ENCODE data around the gene DEPDC5. TPM values are rescaled to one million over a fixed set of nuclear protein-coding genes. Genes with fewer than 3 reads are reported as not detected.
A peak's percentile ranks its signal among the peaks of the same experiment; 100 is the strongest.

Gene DEPDC5
- total RNA-seq, 4 donors from 2014 or later: 17.5 to 30.4 (median 22.8) TPM

DNA sequence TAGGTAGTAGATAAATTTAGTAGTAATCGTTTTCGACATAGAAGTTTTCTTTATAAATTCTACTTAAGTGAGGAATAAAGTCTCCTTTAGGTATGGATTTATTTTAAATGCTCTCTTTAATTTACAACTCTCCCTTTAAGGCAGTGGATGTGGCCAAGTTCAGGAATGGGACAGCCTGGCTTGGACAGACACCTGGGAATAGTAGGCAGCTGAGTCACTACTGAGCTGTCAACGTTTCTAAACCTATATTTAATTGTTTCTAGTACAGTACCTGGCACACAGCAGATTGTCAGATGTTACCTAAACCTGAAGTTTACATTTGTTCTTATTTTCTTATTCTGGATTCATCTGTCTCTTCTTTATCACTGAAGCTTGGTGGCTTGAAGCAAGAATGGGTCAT is 85.1 kb downstream of the DEPDC5 start:
- Histone ChIP-seq H3K4me3 (replicated peaks in 1 of 3) (no peak overlapping the region), H3K9me3 (no peaks in the 10 kb centered on the region), H3K4me1 (peaks cover 15% of the 10 kb centered on the region in 2 donors), H3K27ac (no peak overlapping the region), H3K36me3 (peaks cover 5 to 14% of the 10 kb centered on the region in 2 donors), H3K27me3 (no peaks in the 10 kb centered on the region)
- no peak for TF ChIP-seq POLR2A (IDR thresholded peaks at IDR 0.05)
- TF ChIP-seq, protein P1, sequence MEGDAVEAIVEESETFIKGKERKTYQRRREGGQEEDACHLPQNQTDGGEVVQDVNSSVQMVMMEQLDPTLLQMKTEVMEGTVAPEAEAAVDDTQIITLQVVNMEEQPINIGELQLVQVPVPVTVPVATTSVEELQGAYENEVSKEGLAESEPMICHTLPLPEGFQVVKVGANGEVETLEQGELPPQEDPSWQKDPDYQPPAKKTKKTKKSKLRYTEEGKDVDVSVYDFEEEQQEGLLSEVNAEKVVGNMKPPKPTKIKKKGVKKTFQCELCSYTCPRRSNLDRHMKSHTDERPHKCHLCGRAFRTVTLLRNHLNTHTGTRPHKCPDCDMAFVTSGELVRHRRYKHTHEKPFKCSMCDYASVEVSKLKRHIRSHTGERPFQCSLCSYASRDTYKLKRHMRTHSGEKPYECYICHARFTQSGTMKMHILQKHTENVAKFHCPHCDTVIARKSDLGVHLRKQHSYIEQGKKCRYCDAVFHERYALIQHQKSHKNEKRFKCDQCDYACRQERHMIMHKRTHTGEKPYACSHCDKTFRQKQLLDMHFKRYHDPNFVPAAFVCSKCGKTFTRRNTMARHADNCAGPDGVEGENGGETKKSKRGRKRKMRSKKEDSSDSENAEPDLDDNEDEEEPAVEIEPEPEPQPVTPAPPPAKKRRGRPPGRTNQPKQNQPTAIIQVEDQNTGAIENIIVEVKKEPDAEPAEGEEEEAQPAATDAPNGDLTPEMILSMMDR (IDR thresholded peaks at IDR 0.05): no peak
- WGBS, 2 donors: 78 to 85% methylated on average over 3 of the region's 3 CpGs
- intact Hi-C loops (cut with DNase I): no loop called here
- DNase-seq: no peak

DNA sequence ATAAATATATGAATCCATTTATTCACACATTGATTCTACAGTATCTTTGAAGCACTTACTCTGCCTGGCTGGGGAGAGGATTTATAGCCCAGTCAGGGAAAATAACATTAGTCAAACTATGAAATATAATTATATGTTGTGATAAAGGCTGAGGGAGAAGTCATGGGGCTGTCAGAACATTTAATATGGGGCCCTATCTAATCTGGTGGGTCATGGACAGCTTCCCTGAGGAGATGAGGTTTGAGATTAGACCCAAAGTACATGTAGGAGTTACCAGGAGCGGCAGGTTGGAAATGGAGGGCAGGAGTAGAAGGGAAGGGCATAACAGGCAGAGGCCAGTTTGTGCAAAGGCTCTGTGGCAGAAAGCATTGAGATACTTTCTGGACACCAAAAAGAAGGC is 86.2 kb downstream of the DEPDC5 start:
- DNase-seq: no peak
- WGBS, 2 donors: 87 to 100% methylated on average over 1 of the region's 1 CpG
- Histone ChIP-seq H3K4me1 (peaks cover 9 to 13% of the 10 kb centered on the region in 2 donors), H3K9me3 (no peaks in the 10 kb centered on the region), H3K27me3 (no peaks in the 10 kb centered on the region), H3K4me3 (replicated peaks in 1 of 3) (no peak overlapping the region), H3K36me3 (peaks cover 9 to 17% of the 10 kb centered on the region in 2 donors), H3K27ac (peak overlapping the region in 1 of 3 donors; percentile 62)
- TF ChIP-seq POLR2A (IDR thresholded peaks at IDR 0.05): no peak
- TF ChIP-seq, protein P1 (IDR thresholded peaks at IDR 0.05): no peak
- intact Hi-C loops (cut with DNase I): no loop called here

DNA sequence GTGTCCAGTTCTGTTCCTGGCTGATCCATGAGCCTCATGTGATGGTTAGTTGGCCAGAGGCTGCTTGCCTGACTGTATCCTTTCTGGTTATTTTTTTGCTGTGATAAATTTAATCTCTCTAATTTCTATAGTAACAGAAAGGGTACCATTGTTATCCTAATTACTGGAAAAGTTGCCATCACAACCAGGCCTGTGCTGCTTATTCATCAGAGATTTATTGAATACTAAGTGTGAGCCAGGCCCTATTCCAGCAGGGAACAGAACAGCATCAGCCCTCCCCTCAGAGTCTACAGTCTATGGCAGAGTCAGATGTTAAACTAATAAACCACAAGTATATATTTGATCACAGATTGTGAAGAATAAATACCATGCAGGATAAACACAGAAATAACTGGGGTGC is 86.8 kb downstream of the DEPDC5 start:
- peaks cover 15 to 22% of the 10 kb centered on the region in 2 donors for H3K36me3 ChIP-seq
- TF ChIP-seq, protein P1 (IDR thresholded peaks at IDR 0.05): no peak
- no peak for TF ChIP-seq POLR2A (IDR thresholded peaks at IDR 0.05)
- H3K9me3 ChIP-seq: no peaks in the 10 kb centered on the region
- peak overlapping the region in 2 of 3 donors; percentile 29 to 62 for H3K27ac ChIP-seq
- intact Hi-C loops (cut with DNase I): no loop called here
- peaks cover 9 to 13% of the 10 kb centered on the region in 2 donors for H3K4me1 ChIP-seq
- H3K4me3 ChIP-seq (replicated peaks in 1 of 3): no peak overlapping the region
- H3K27me3 ChIP-seq: no peaks in the 10 kb centered on the region
- no peak for DNase-seq

GRCh38 chr22:31841078-31841827 is 87.4 kb downstream of the DEPDC5 start:
- Histone ChIP-seq H3K27me3 (no peaks in the 10 kb centered on the region), H3K27ac (peak overlapping the region in 2 of 3 donors; percentile 29 to 62), H3K9me3 (no peaks in the 10 kb centered on the region), H3K4me3 (replicated peaks in 1 of 3) (no peak overlapping the region), H3K4me1 (peaks cover 9 to 13% of the 10 kb centered on the region in 2 donors), H3K36me3 (peaks cover 16 to 28% of the 10 kb centered on the region in 2 donors)
- intact Hi-C loops (cut with DNase I): no loop called here
- WGBS, 2 donors: 72 to 75% methylated on average over 8 of the region's 8 CpGs
- TF ChIP-seq, protein P1 (IDR thresholded peaks at IDR 0.05): no peak
- TF ChIP-seq POLR2A (IDR thresholded peaks at IDR 0.05): no peak
- peak; percentile 39 to 54 for DNase-seq

- Histone ChIP-seq H3K27me3 (no peaks in the 10 kb centered on the region), H3K27ac (no peak overlapping the region), H3K9me3 (no peaks in the 10 kb centered on the region), H3K4me3 (replicated peaks in 1 of 3) (no peak overlapping the region), H3K4me1 (peaks cover 9 to 13% of the 10 kb centered on the region in 2 donors), H3K36me3 (peaks cover 37 to 43% of the 10 kb centered on the region in 2 donors)
- intact Hi-C loops (cut with DNase I): no loop called here
- TF ChIP-seq, protein P1 (IDR thresholded peaks at IDR 0.05): no peak
- no peak for TF ChIP-seq POLR2A (IDR thresholded peaks at IDR 0.05)
- WGBS, 2 donors: 88 to 90% methylated on average over 4 of the region's 4 CpGs
- no peak for DNase-seq
Measured at GRCh38 chr22:31843526-31843925, 89.7 kb downstream of the DEPDC5 start.
